Neural progenitor cell (in vitro differentiated cells): ENCODE results near the gene EXT2. TPM values are rescaled to one million over a fixed set of nuclear protein-coding genes. Genes with fewer than 3 reads are reported as not detected.

ENCODE experiments used
- DNase-seq: peaks from one replicate; pipeline ENCODE4 v3.0.0-alpha.2; 2016; ENCODE audit warnings: low spot score
- H2AFZ ChIP-seq: fragments of 200-600 bp; sonication (generic); replicated peaks from 2 replicates; pipeline ENCODE4 v1.6.1; 2016; ENCODE audit warnings: antibody characterized with exemption
- H3F3A ChIP-seq: fragments of 200-600 bp; sonication (generic); 2 replicates; pipeline ENCODE4 v1.6.1; 2016; ENCODE audit warnings: antibody characterized with exemption, low read depth
- H3K27ac ChIP-seq: fragments of 200-600 bp; sonication (generic); 2 replicates; pipeline ENCODE4 v1.5.1; 2016; ENCODE audit warnings: mild to moderate bottlenecking
- H3K27me3 ChIP-seq: fragments of 200-600 bp; sonication (generic); 2 replicates; pipeline ENCODE4 v1.6.1; 2016; ENCODE audit warnings: mild to moderate bottlenecking, moderate library complexity
- H3K36me3 ChIP-seq: fragments of 200-600 bp; sonication (generic); 2 replicates; pipeline ENCODE4 v1.5.1; 2016
- H3K4me1 ChIP-seq: fragments of 200-600 bp; sonication (generic); 2 replicates; pipeline ENCODE4 v1.6.1; 2016; ENCODE audit warnings: mixed run types
- H3K4me2 ChIP-seq: fragments of 200-600 bp; sonication (generic); 2 replicates; pipeline ENCODE4 v1.6.1; 2016
- H3K4me3 ChIP-seq: fragments of 200-600 bp; sonication (generic); 2 replicates; pipeline ENCODE4 v1.5.1; 2016
- H3K79me2 ChIP-seq: fragments of 200-600 bp; sonication (generic); 2 replicates; pipeline ENCODE4 v1.6.1; 2016; ENCODE audit warnings: low read depth
- H3K9ac ChIP-seq: fragments of 200-600 bp; sonication (generic); 2 replicates; pipeline ENCODE4 v1.6.1; 2016
- H3K9me3 ChIP-seq: fragments of 200-600 bp; sonication (generic); 2 replicates; pipeline ENCODE4 v1.5.1; 2016; ENCODE audit warnings: low read depth
- H4K20me1 ChIP-seq: fragments of 200-600 bp; sonication (generic); 2 replicates; pipeline ENCODE4 v1.6.1; 2016; ENCODE audit warnings: low read depth
- H3K27ac Mint-ChIP-seq: 3 replicates; pipeline ENCODE4 v1.8.0; 2021; ENCODE audit warnings: mixed read lengths
- H3K27me3 Mint-ChIP-seq: 2 replicates; pipeline ENCODE4 v1.8.0; 2022; ENCODE audit warnings: low read depth, mild to moderate bottlenecking, inconsistent platforms, moderate library complexity, mixed read lengths; ENCODE audit not compliant: insufficient read depth
- H3K36me3 Mint-ChIP-seq: 3 replicates; pipeline ENCODE4 v1.8.0; 2021; ENCODE audit warnings: mixed read lengths
- H3K4me1 Mint-ChIP-seq: 3 replicates; pipeline ENCODE4 v1.8.0; 2021; ENCODE audit warnings: mixed read lengths
- H3K4me3 Mint-ChIP-seq: 3 replicates; pipeline ENCODE4 v1.8.0; 2021; ENCODE audit warnings: mild to moderate bottlenecking, moderate library complexity, mixed read lengths
- H3K9me3 Mint-ChIP-seq: 3 replicates; pipeline ENCODE4 v1.8.0; 2020; ENCODE audit warnings: mixed read lengths
- EZH2 ChIP-seq: fragments of 200-600 bp; sonication (generic); IDR thresholded peaks from 2 replicates; pipeline ENCODE4 v1.6.1; 2017; ENCODE audit warnings: antibody characterized with exemption, mild to moderate bottlenecking, moderate library complexity
- EZH2phosphoT487 ChIP-seq: fragments of 200-600 bp; sonication (generic); IDR thresholded peaks from 2 replicates; pipeline ENCODE4 v1.6.1; 2017; ENCODE audit warnings: antibody characterized with exemption
- total RNA-seq: library from RNA; depleted of rRNA; stranded (reverse); fragments of >200 nt; gene quantifications from 2 replicates; pipeline ENCODE4 v1.2.3, GENCODE V29; 2015; ENCODE audit warnings: low replicate concordance
- TF ChIP-seq, protein P1 (sequence below): fragments of 200-600 bp; sonication (generic); IDR thresholded peaks from 2 replicates; pipeline ENCODE4 v1.5.1; 2017; ENCODE audit warnings: antibody characterized with exemption, mild to moderate bottlenecking

The EXT2 gene
- total RNA-seq, 1 donor from 2014 or later = 70.4 TPM

DNA sequence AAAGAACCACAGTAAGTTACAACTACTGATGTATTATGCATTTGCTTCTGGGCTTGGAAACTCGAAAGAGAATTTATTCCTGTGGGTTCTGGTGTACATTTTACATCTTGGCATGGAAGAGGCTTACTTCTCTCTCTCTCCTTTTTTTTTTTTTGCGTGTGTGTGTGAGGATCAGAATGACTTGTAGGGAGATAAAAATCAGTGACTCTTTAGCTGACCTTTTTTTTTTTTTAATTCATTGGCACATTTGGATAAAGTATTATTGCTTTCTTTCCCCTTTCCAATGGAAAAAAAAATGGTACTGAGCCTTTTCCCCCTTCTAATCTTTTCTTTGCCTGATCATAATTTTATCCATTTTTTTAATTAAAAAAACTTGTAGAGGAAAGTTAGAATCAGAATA, 43.5 kb downstream of the EXT2 start:
- H4K20me1 ChIP-seq = peaks cover 3% of the 10 kb centered on the region
- H3K9ac ChIP-seq = no peak overlapping the region
- no peak overlapping the region for H3K4me3 ChIP-seq
- H3F3A ChIP-seq = no peaks in the 10 kb centered on the region
- peak overlapping the region; percentile 3 for H3K27ac Mint-ChIP-seq
- H3K27me3 Mint-ChIP-seq = no peaks in the 10 kb centered on the region
- no peaks in the 10 kb centered on the region for H3K9me3 Mint-ChIP-seq
- H3K4me3 Mint-ChIP-seq = no peak overlapping the region
- no peaks in the 10 kb centered on the region for H3K36me3 ChIP-seq
- TF ChIP-seq EZH2phosphoT487 (no peak), EZH2 (no peak)
- TF ChIP-seq, protein P1, sequence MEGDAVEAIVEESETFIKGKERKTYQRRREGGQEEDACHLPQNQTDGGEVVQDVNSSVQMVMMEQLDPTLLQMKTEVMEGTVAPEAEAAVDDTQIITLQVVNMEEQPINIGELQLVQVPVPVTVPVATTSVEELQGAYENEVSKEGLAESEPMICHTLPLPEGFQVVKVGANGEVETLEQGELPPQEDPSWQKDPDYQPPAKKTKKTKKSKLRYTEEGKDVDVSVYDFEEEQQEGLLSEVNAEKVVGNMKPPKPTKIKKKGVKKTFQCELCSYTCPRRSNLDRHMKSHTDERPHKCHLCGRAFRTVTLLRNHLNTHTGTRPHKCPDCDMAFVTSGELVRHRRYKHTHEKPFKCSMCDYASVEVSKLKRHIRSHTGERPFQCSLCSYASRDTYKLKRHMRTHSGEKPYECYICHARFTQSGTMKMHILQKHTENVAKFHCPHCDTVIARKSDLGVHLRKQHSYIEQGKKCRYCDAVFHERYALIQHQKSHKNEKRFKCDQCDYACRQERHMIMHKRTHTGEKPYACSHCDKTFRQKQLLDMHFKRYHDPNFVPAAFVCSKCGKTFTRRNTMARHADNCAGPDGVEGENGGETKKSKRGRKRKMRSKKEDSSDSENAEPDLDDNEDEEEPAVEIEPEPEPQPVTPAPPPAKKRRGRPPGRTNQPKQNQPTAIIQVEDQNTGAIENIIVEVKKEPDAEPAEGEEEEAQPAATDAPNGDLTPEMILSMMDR = no peak
- H3K4me2 ChIP-seq = no peak overlapping the region
- H3K4me1 ChIP-seq = peaks cover 14% of the 10 kb centered on the region
- no peaks in the 10 kb centered on the region for H3K27me3 ChIP-seq
- H3K27ac ChIP-seq = no peak overlapping the region
- H3K4me1 Mint-ChIP-seq = peaks cover 63% of the 10 kb centered on the region
- no peaks in the 10 kb centered on the region for H3K79me2 ChIP-seq
- peaks cover 3% of the 10 kb centered on the region for H3K36me3 Mint-ChIP-seq
- H2AFZ ChIP-seq = no peak overlapping the region
- H3K9me3 ChIP-seq = no peaks in the 10 kb centered on the region
- DNase-seq = no peak

DNA sequence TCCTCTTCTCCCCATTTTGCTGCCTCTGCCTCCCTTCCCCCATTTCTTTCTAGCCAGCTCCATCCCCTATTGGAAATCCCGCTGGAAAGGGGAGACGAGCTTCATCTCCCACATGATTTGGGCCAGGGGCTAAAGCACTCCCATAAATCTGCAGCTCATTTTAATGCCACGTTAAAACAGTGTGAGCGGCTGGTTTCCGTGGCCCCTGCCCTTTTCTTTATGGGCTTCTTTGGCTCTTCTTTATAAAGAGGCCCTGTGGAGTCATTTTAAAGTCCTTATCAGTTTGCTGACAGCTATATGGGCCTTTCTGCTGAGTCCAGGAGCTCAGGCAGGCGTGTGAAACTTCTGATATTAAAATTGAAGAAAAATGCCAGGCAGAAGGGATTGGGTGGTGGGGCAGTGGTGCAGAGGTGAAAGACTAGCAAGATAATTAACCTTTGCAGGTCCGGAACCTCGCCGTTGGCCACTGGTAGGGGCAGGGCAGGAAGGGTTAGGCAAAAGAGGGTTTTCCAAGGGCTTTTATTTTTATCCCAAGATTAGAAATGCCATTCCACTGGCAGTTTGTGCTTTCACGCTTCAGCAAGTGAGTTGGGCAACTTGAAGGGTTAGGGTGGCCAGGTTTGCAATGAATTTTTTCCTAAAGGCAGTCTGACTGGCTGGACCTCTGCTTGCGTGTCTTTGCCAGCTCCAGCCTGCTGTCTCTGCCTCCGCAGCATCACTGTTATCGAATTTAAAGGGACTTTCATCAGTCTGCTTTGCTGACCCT, 44.3 kb downstream of the EXT2 start:
- H3K27me3 ChIP-seq = no peaks in the 10 kb centered on the region
- H3K36me3 ChIP-seq = no peaks in the 10 kb centered on the region
- Mint-ChIP-seq H3K36me3 (peaks cover 6% of the 10 kb centered on the region), H3K4me1 (peaks cover 55% of the 10 kb centered on the region), H3K4me3 (peak overlapping the region; percentile 57), H3K27me3 (no peaks in the 10 kb centered on the region), H3K9me3 (no peaks in the 10 kb centered on the region), H3K27ac (peak overlapping the region; percentile 82)
- H3K4me1 ChIP-seq = peaks cover 14% of the 10 kb centered on the region
- no peaks in the 10 kb centered on the region for H3F3A ChIP-seq
- H3K9ac ChIP-seq = no peak overlapping the region
- no peaks in the 10 kb centered on the region for H3K79me2 ChIP-seq
- peaks cover 3% of the 10 kb centered on the region for H4K20me1 ChIP-seq
- H2AFZ ChIP-seq = no peak overlapping the region
- H3K4me2 ChIP-seq = no peak overlapping the region
- no peak for TF ChIP-seq EZH2
- TF ChIP-seq, protein P1 = no peak
- H3K9me3 ChIP-seq = no peaks in the 10 kb centered on the region
- no peak overlapping the region for H3K27ac ChIP-seq
- H3K4me3 ChIP-seq = no peak overlapping the region
- no peak for DNase-seq

DNA sequence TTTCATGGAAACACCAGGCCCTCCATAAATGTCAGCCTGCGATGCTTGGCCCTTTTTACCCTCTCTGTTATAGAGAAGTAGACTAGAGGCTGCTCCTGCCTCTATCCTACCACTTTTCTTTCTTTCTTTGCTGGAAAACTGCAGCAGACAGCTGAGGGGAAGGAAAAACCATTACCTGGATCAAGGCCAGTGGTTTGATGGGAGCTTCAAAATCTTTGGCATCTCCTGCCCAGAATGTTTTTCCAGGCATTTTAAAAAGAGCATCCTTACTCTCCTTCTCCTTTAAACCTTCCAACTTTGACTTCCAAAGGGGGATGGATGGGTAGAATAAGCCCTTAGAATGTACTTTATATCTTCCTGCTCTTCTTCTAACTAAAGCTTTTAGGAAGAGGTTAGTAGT, 44.9 kb downstream of the EXT2 start:
- Mint-ChIP-seq H3K27me3 (no peaks in the 10 kb centered on the region), H3K9me3 (no peaks in the 10 kb centered on the region), H3K27ac (no peak overlapping the region), H3K4me3 (no peak overlapping the region), H3K4me1 (peaks cover 49% of the 10 kb centered on the region), H3K36me3 (peaks cover 10% of the 10 kb centered on the region)
- H3K4me2 ChIP-seq = no peak overlapping the region
- no peak for DNase-seq
- no peaks in the 10 kb centered on the region for H3K9me3 ChIP-seq
- H3K9ac ChIP-seq = no peak overlapping the region
- peaks cover 3% of the 10 kb centered on the region for H4K20me1 ChIP-seq
- no peaks in the 10 kb centered on the region for H3K79me2 ChIP-seq
- no peak overlapping the region for H3K27ac ChIP-seq
- peaks cover 14% of the 10 kb centered on the region for H3K4me1 ChIP-seq
- TF ChIP-seq, protein P1 = no peak
- no peak for TF ChIP-seq EZH2phosphoT487
- no peak for TF ChIP-seq EZH2
- H3K4me3 ChIP-seq = no peak overlapping the region
- no peak overlapping the region for H2AFZ ChIP-seq
- H3K27me3 ChIP-seq = no peaks in the 10 kb centered on the region
- H3F3A ChIP-seq = no peaks in the 10 kb centered on the region
- no peaks in the 10 kb centered on the region for H3K36me3 ChIP-seq
